GM20431 (cell line): Measurements from ENCODE around the gene ZNF844.
"Not testable (repeated sequence)": the region's sequence is repeated elsewhere in the genome, so short reads cannot be mapped to it uniquely, and the experiment has no call there.

Experiments
- in situ Hi-C: fragments of 300-500 bp; cut with MseI, MboI; formaldehyde crosslinking; loops from one replicate; pipeline ENCODE4 v1.15.0; 2020; ENCODE audit warnings: low sequenced_read_pairs; ENCODE audit not compliant: unreplicated experiment

ZNF844 gene

DNA sequence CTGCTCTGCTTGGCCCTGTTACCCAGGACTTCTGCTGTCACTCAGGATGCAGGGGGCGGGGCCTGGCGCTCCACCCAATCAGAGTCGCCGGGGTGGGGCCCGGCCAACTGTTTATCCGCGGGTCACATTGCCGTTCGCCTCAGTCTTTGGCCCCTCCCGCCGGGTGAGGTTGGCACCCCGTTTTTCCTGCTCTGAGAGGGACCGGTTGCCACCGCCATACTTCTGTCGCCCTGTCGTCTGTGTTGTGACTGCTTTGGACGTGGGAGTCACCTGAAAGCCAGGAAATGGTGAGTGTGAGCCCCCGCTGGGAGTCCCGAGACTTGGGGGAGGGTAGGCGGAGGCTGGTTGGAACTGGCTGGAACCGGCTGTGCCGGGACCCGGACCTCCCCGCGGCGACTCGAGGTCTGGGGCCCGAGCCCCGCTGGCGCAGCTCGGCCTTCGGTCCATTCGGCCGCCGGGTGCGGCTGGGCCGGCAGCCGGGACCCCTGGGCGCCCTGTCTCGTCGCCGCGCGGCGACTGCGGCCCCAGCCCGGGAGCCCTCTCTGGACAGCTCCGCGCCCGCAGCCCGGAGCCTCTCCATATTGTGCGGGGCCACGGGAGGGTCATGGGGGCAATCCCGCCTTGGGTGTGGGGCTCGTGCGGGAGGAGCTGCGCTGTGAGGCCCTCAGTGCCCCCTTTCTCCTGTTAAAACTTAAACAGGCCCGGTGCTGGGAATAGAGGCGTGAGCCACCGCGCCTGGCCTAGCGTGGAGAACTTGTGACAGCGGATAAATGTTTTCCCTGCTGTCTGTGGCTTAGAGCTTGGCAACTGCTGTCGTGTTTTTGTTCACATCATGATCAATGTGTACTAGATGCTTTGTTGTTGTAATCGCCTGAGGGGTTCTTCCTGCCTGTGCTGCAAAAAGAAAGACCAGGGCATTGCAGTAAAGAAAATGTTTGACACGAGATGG is at the start of gene ZNF844:
Gene ZNF844 (plus strand): TSS at position 142 of the 949 bp plus-strand sequence. CDS start 143 bp downstream, at position 285.
- in situ Hi-C loops = no loop called here

- in situ Hi-C loops = no loop called here
These were observed 49.3 kb upstream of the ZNF844 start for GRCh38 chr19:12015015-12015752.

GRCh38 chr19:12015753-12016116 is 48.8 kb upstream of the ZNF844 start:
- in situ Hi-C loops = no loop called here

- in situ Hi-C loops = no loop called here
These were observed 30.3 kb upstream of the ZNF844 start for GRCh38 chr19:12034198-12034597.

GRCh38 chr19:12034620-12035019 is 29.9 kb upstream of the ZNF844 start:
- in situ Hi-C loops = no loop called here

DNA sequence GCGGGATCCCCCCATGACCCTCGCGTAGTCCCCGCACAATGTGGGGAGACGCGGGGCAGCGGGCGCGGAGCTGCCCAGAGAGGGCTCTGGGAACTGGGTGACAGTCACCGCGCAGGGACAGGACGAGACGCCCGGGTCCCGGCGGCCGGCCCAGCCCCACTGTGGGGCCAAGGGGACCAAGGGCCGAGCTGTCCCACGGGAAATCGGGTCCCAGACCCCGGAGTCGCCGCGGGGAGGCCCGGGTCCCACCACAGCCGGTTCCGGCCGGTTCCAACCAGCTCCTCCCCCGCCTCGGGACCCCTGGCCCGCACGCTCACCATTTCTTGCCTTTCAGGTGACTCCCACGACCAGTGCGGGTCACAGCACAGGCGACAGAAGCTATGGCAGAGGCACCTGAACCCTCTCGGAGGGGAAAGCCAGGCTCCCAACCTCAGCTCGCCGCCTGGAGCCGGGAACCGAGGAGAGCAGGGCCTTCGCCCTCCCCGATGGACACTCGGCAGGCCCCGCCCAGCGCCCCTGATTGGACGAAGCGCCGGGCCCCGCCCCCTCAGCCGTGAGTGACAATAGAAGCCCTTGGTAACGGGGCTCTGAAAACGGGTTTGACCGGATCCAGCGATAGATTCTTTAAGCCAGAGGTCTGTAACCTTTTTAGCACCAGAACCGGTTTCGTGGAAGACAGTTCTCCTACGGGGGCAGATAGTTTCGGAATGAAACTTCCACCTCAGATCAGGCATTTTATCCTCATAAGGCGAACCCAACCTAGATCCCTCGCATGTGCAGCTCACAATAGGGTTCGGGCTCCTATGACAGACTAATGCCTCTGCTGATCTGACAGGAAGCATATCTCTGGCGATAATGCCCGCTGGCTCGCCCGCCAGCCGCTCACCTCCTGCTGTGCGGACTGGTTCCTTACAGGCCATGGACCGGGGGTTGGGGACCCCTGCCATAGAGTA is 29.0 kb upstream of the ZNF844 start, which contains the start of gene ZNF433:
Gene ZNF433 (minus strand): TSS at position 460 of the 953 bp plus-strand sequence. CDS start 140 bp downstream, at position 320.
- in situ Hi-C loops = no loop called here

DNA sequence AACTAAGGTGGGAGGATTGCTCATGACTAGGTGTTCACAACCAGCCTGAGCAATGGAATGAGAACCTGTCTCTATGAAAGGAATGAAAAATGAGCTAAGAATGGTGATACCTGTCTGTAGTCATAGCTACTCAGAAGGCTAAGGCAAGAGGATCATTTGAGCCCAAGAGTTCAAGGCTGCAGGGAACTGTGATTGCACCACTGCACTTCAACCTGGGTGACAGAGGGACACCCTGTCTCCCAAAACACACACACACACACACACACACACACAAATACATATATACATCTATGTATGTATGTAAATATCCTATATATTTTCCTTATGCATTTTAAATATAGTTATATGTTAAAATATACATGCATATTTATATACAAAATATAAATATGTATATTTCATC is 21.6 kb upstream of the ZNF844 start:
- in situ Hi-C loops = no loop called here

DNA sequence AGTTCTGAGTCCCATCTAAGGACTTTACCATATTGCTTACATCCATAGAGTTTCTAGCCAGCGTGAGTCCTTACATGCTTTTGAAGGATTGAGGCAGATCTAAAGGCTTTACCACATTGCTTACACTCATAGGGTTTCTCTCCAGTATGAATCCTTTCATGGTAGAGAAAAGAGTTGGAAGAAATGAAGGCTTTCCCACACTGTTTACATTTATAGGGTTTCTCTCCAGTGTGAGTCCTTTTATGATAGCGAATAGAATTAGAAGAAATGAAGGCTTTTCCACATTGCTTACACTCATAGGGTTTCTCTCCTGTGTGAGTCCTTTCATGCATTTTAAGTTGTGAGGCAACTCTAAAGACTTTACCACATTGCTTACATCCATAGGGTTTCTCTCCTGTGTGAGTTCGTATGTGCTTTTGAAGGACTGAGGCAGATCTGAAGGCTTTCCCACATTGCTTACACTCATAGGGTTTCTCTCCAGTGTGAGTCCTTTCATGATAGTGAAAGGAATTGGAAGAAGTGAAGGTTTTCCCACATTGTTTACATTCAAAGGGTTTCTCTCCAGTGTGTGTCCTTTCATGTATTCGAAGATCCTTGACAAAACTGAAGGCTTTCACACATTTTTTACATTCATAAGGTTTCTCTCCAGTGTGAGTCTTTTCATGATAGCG is 20.6 kb upstream of the ZNF844 start:
- in situ Hi-C loops = no loop called here

- in situ Hi-C loops = no loop called here
These were observed 16.7 kb upstream of the ZNF844 start for GRCh38 chr19:12047868-12048267.

DNA sequence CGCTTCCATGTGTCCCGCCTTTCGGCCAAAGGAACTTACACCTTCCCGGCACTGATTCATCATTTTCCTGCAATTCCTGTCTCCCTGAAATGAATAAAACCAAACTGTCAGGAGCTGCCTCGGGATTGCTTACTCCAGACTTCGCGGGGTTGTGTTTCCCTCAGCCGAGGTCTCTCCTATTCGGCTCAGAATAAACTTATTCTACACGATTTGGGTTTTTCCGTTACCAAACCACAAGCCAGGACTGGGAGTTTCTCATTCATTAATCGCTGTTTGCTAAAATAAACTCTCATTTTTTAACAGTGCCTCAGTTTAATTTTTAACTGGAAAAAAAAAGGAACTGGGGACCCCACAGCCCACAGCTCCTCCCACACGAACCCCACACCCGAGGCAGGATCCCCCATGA is 12.4 kb upstream of the ZNF844 start:
- in situ Hi-C loops = no loop called here

- in situ Hi-C loops = no loop called here
These were observed 11.9 kb upstream of the ZNF844 start, which contains the start of gene ZNF878 for GRCh38 chr19:12052497-12053169. Gene ZNF878 (minus strand): TSS chr19:12052961. CDS start chr19:12052801, 160 bp downstream.

- in situ Hi-C loops = no loop called here
These were observed 8.7 kb upstream of the ZNF844 start for GRCh38 chr19:12055784-12056183.

- in situ Hi-C loops = no loop called here
These were observed 11.1 kb downstream of the ZNF844 start for GRCh38 chr19:12075538-12076139.

- in situ Hi-C loops = not testable (repeated sequence)
These were observed 11.8 kb downstream of the ZNF844 start for GRCh38 chr19:12076331-12076730.

DNA sequence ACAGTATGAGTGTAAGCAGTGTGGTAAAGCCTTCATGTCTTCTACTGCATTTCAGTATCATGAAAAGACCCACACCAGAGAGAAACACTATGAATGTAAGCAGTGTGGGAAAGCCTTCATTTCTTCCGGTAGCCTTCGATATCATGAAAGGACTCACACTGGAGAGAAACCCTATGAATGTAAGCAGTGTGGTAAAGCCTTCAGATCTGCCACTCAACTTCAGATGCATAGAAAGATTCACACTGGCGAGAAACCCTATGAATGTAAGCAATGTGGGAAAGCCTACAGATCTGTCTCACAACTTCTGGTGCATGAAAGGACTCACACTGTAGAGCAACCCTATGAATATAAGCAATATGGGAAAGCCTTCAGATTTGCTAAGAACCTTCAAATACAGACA is 12.8 kb downstream of the ZNF844 start:
- in situ Hi-C loops = no loop called here

- in situ Hi-C loops = not testable (repeated sequence)
These were observed 18.8 kb downstream of the ZNF844 start for GRCh38 chr19:12083336-12083735.

- in situ Hi-C loops = no loop called here
These were observed 20.7 kb downstream of the ZNF844 start for GRCh38 chr19:12085074-12085818.

- in situ Hi-C loops = no loop called here
These were observed 26.3 kb downstream of the ZNF844 start for GRCh38 chr19:12090807-12091206.
